HG03025 (cell line): ENCODE measurements around the gene NMNAT2.
"Not testable (repeated sequence)": the region's sequence is repeated elsewhere in the genome, so short reads cannot be mapped to it uniquely, and the experiment has no call there.

Source experiments
- ATAC-seq: cut with Tn5 transposase; IDR thresholded peaks from one replicate; pipeline ENCODE4 v1.9.1; 2021; ENCODE audit warnings: mild to moderate bottlenecking, moderate library complexity; ENCODE audit not compliant: unreplicated experiment, low FRiP score

NMNAT2 gene

GRCh38 chr1:183419399-183419798 lies 1.2 kb upstream of the NMNAT2 start:
- no peak for ATAC-seq

GRCh38 chr1:183418696-183419095 lies 516 bp upstream of the NMNAT2 start:
- ATAC-seq: no peak

GRCh38 chr1:183416850-183417771 lies 1.1 kb downstream of the NMNAT2 start:
- no peak for ATAC-seq

- ATAC-seq: no peak
These were observed 3.8 kb downstream of the NMNAT2 start for GRCh38 chr1:183414365-183414764.

GRCh38 chr1:183411091-183411490 lies 7.1 kb downstream of the NMNAT2 start:
- no peak for ATAC-seq

GRCh38 chr1:183407961-183408360 lies 10.2 kb downstream of the NMNAT2 start:
- ATAC-seq: no peak

GRCh38 chr1:183407474-183407873 lies 10.7 kb downstream of the NMNAT2 start:
- ATAC-seq: no peak

- ATAC-seq: no peak
These were observed 13.7 kb downstream of the NMNAT2 start for GRCh38 chr1:183404476-183404875.

GRCh38 chr1:183403498-183403897 lies 14.7 kb downstream of the NMNAT2 start:
- ATAC-seq: no peak

- not testable (repeated sequence) for ATAC-seq
These were observed 16.6 kb downstream of the NMNAT2 start for GRCh38 chr1:183401565-183401964.

- ATAC-seq: no peak
These were observed 23.7 kb downstream of the NMNAT2 start for GRCh38 chr1:183394435-183394834.

GRCh38 chr1:183391863-183392262 lies 26.3 kb downstream of the NMNAT2 start:
- ATAC-seq: no peak

- no peak for ATAC-seq
These were observed 27.6 kb downstream of the NMNAT2 start for GRCh38 chr1:183390561-183390960.

- ATAC-seq: no peak
These were observed 29.4 kb downstream of the NMNAT2 start for GRCh38 chr1:183388735-183389134.

GRCh38 chr1:183385340-183386144 lies 32.6 kb downstream of the NMNAT2 start:
- no peak for ATAC-seq

GRCh38 chr1:183379951-183380350 lies 38.2 kb downstream of the NMNAT2 start:
- no peak for ATAC-seq

- ATAC-seq: no peak
These were observed 42.8 kb downstream of the NMNAT2 start for GRCh38 chr1:183375381-183375780.

- ATAC-seq: no peak
These were observed 43.4 kb downstream of the NMNAT2 start for GRCh38 chr1:183374825-183375224.

- ATAC-seq: no peak
These were observed 45.5 kb downstream of the NMNAT2 start for GRCh38 chr1:183372586-183373230.

- no peak for ATAC-seq
These were observed 47.7 kb downstream of the NMNAT2 start for GRCh38 chr1:183370399-183371058.
